Fibroblast of lung (primary cell): ENCODE results near the gene RBBP5. TPM values are rescaled to one million over a fixed set of nuclear protein-coding genes. Genes with fewer than 3 reads are reported as not detected.

Experiments
- DNase-seq, 2 donors: peaks; one replicate each; pipeline versions ENCODE4 v3.0.0 to v3.0.0-alpha.2; 2010; ENCODE audit warnings: low read depth in 2 of 2
- H2AFZ ChIP-seq: 2 replicates; pipeline ENCODE4 v1.5.1; 2012; ENCODE audit warnings: low read length, control low read depth, inconsistent platforms
- H3K27ac ChIP-seq: 2 replicates; pipeline ENCODE4 v1.5.1; 2011; ENCODE audit warnings: low read length, control low read depth; ENCODE audit not compliant: insufficient read depth
- H3K27me3 ChIP-seq: 2 replicates; pipeline ENCODE4 v1.5.1; 2011; ENCODE audit warnings: mild to moderate bottlenecking, low read length; ENCODE audit not compliant: control insufficient read depth, insufficient read depth
- H3K36me3 ChIP-seq: 2 replicates; pipeline ENCODE4 v1.5.1; 2011; ENCODE audit warnings: low read length; ENCODE audit not compliant: control insufficient read depth, insufficient read depth
- H3K4me1 ChIP-seq: 2 replicates; pipeline ENCODE4 v1.5.1; 2011; ENCODE audit warnings: low read length; ENCODE audit not compliant: control insufficient read depth, insufficient read depth; ENCODE audit errors: extremely low read depth
- H3K4me2 ChIP-seq: 2 replicates; pipeline ENCODE4 v1.5.1; 2011; ENCODE audit warnings: low read length, control low read depth; ENCODE audit not compliant: insufficient read depth; ENCODE audit errors: extremely low read depth
- H3K4me3 ChIP-seq, 4 experiments: fragments of 200-600 bp in 1 of 4; sonication (generic) in 1 of 4; replicated peaks in 1 of 4; 2 replicates each; pipeline ENCODE4 v1.5.1; 2011 to 2016; ENCODE audit warnings: low read length in 4 of 4, low read depth in 3 of 4, mild to moderate bottlenecking in 3 of 4, control low read depth in 2 of 4, inconsistent platforms in 1 of 4, mixed read lengths in 1 of 4; ENCODE audit not compliant: insufficient read depth in 1 of 4; ENCODE audit errors: control extremely low read depth in 1 of 4
- H3K79me2 ChIP-seq: 2 replicates; pipeline ENCODE4 v1.5.1; 2012; ENCODE audit warnings: mild to moderate bottlenecking, low read length, inconsistent platforms; ENCODE audit not compliant: control insufficient read depth, insufficient read depth
- H3K9ac ChIP-seq: 2 replicates; pipeline ENCODE4 v1.5.1; 2011; ENCODE audit warnings: mild to moderate bottlenecking, low read length, control low read depth; ENCODE audit not compliant: insufficient read depth
- H3K9me3 ChIP-seq: 2 replicates; pipeline ENCODE4 v1.5.1; 2012; ENCODE audit warnings: low read depth, low read length; ENCODE audit not compliant: control insufficient read depth, insufficient read depth
- H4K20me1 ChIP-seq: 2 replicates; pipeline ENCODE4 v1.5.1; 2011; ENCODE audit warnings: low read length; ENCODE audit not compliant: control insufficient read depth, insufficient read depth; ENCODE audit errors: extremely low read depth
- EZH2 ChIP-seq: IDR thresholded peaks from 2 replicates; pipeline ENCODE4 v1.5.1; 2012; ENCODE audit warnings: low read length, control low read depth, mild to moderate bottlenecking; ENCODE audit errors: missing control alignments
- polyA plus RNA-seq, 2 donors: library from polyadenylated mRNA; depleted of rRNA in 1 of 2; stranded (reverse) in 1 of 2; unstranded in 1 of 2; fragments of >200 nt; gene quantifications; 2 replicates each; pipeline ENCODE4 v1.2.1, GENCODE V29; 2011 to 2012; ENCODE audit warnings: missing spikeins in 1 of 2
- total RNA-seq: library from RNA; depleted of rRNA; stranded (reverse); fragments of >200 nt; gene quantifications from 2 replicates; pipeline ENCODE4 v1.2.1, GENCODE V29; 2014
- TF ChIP-seq, protein P1 (sequence below), 2 donors: IDR thresholded peaks in 1 of 2; conservative IDR thresholded peaks in 1 of 2; 1 replicate in 1 of 2; 2 replicates in 1 of 2; pipeline ENCODE4 v1.5.1; 2011 to 2012; ENCODE audit warnings: low read length in 2 of 2, control low read depth in 1 of 2, inconsistent platforms in 1 of 2, low read depth in 1 of 2, mild to moderate bottlenecking in 1 of 2

The RBBP5 gene
- total and polyA plus RNA-seq, 2 donors (not counting 1 experiment from before 2014, with no cell fraction given), result 16.4 to 19.8 TPM

DNA sequence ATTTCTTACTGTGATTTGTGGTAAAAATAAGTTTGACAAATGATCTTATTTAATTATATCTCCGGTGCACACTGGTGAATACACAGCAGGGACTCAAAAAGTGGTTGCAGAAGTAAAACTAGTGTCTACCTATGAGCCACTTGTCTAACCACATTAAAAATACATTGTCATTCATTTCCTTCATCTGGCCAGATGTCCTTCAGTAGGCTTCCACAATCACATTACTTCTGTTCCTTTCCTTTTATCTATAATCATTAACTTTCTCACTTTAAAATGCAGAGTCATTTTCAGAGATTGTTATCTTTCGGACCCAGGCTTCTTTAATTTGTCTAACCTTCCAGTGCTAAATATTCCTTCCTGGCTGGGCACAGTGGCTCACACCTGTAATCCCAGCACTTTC, 3.0 kb downstream of the RBBP5 start:
- Histone ChIP-seq H3K79me2 (peaks cover 35% of the 10 kb centered on the region), H3K4me3 (no peak overlapping the region), H4K20me1 (peaks cover 1% of the 10 kb centered on the region), H3K4me2 (no peak overlapping the region), H3K27ac (no peak overlapping the region), H2AFZ (no peak overlapping the region), H3K27me3 (no peaks in the 10 kb centered on the region), H3K9ac (no peak overlapping the region), H3K4me1 (no peaks in the 10 kb centered on the region), H3K9me3 (no peaks in the 10 kb centered on the region), H3K36me3 (no peaks in the 10 kb centered on the region)
- TF ChIP-seq, protein P1, sequence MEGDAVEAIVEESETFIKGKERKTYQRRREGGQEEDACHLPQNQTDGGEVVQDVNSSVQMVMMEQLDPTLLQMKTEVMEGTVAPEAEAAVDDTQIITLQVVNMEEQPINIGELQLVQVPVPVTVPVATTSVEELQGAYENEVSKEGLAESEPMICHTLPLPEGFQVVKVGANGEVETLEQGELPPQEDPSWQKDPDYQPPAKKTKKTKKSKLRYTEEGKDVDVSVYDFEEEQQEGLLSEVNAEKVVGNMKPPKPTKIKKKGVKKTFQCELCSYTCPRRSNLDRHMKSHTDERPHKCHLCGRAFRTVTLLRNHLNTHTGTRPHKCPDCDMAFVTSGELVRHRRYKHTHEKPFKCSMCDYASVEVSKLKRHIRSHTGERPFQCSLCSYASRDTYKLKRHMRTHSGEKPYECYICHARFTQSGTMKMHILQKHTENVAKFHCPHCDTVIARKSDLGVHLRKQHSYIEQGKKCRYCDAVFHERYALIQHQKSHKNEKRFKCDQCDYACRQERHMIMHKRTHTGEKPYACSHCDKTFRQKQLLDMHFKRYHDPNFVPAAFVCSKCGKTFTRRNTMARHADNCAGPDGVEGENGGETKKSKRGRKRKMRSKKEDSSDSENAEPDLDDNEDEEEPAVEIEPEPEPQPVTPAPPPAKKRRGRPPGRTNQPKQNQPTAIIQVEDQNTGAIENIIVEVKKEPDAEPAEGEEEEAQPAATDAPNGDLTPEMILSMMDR (conservative IDR thresholded peaks at IDR 0.05 in 1 of 2, IDR thresholded peaks at IDR 0.05 in 1 of 2; ENCODE audit: low read depth in 1 of 2, low read length in 2 of 2), result no peak
- no peak for TF ChIP-seq EZH2
- DNase-seq, result no peak

DNA sequence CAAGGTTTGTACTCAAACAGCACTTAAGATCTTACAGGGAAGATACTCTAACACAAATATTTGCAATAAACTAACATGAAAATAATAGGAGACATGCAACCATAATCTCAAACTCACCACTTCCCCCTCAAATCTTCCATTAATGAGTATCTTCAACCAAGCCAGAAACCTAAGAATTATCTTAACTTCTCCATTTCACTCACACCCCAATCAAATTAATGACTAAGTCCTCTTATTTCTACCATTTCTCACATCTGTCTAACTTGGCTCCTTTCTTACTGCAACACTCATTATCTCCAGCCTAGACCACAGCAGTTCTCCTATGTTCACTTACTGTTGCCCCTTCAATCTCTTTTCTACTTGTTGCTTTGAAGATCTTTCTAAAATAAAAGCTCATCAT, 10.4 kb downstream of the RBBP5 start:
- Histone ChIP-seq H3K27ac (no peak overlapping the region), H3K4me1 (no peaks in the 10 kb centered on the region), H3K9ac (no peak overlapping the region), H4K20me1 (peaks cover 1% of the 10 kb centered on the region), H3K27me3 (no peaks in the 10 kb centered on the region), H3K36me3 (no peaks in the 10 kb centered on the region), H3K4me3 (no peak overlapping the region), H3K4me2 (no peak overlapping the region), H3K79me2 (peaks cover 2% of the 10 kb centered on the region), H2AFZ (no peak overlapping the region), H3K9me3 (no peaks in the 10 kb centered on the region)
- no peak for DNase-seq
- TF ChIP-seq, protein P1 (conservative IDR thresholded peaks at IDR 0.05 in 1 of 2, IDR thresholded peaks at IDR 0.05 in 1 of 2; ENCODE audit: low read depth in 1 of 2, low read length in 2 of 2), result no peak
- TF ChIP-seq EZH2, result no peak

DNA sequence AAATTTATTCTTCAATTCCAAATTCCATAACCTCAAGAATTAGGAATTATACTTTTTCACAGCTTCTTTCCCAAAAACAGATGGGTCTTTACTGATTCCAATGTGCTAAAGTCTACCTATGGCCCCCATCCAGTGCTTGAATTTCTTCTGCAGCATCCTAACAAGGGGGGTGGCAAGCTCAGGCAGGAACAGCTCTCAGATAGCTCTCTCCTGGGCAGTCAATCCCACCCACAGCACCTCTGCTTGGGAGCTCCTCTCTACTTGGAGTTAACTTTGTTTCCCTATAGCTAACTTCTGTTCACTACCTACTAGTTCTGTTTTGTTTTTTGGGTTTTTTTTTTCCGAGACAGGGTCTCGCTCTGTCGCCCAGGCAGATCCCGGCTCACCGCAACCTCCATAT, 12.1 kb downstream of the RBBP5 start:
- no peak overlapping the region for H3K4me2 ChIP-seq
- no peaks in the 10 kb centered on the region for H3K9me3 ChIP-seq
- no peak overlapping the region for H2AFZ ChIP-seq
- H3K79me2 ChIP-seq, result no peaks in the 10 kb centered on the region
- H3K27ac ChIP-seq, result no peak overlapping the region
- H3K36me3 ChIP-seq, result peaks cover 4% of the 10 kb centered on the region
- no peak for TF ChIP-seq EZH2
- TF ChIP-seq, protein P1 (conservative IDR thresholded peaks at IDR 0.05 in 1 of 2, IDR thresholded peaks at IDR 0.05 in 1 of 2; ENCODE audit: low read depth in 1 of 2, low read length in 2 of 2), result no peak
- H3K9ac ChIP-seq, result no peak overlapping the region
- H3K4me3 ChIP-seq, result no peak overlapping the region
- no peaks in the 10 kb centered on the region for H3K27me3 ChIP-seq
- DNase-seq, result no peak
- H3K4me1 ChIP-seq, result no peaks in the 10 kb centered on the region
- no peaks in the 10 kb centered on the region for H4K20me1 ChIP-seq
